Gastrocnemius medialis (tissue), 4 donors: Measurements from ENCODE around the gene IKZF2. TPM values are rescaled to one million over a fixed set of nuclear protein-coding genes. Genes with fewer than 3 reads are reported as not detected.

Experiments used
- ATAC-seq, 2 donors: fragments of 150-250 bp; one replicate each; pipeline ENCODE4 v1.9.1; 2016
- DNase-seq, 2 donors: peaks; one replicate each; pipeline ENCODE4 v3.0.0-alpha.2; 2019
- H3K27ac ChIP-seq, 4 donors: fragments of 200-600 bp; sonication (generic); 1 replicate in 1 of 4; 2 replicates in 3 of 4; pipeline ENCODE4 v1.5.1; 2016 to 2018; ENCODE audit warnings: mild to moderate bottlenecking in 2 of 4, moderate library complexity in 1 of 4
- H3K27me3 ChIP-seq, 3 donors: fragments of 200-600 bp; sonication (generic) in 2 of 3; 1 replicate in 1 of 3; 2 replicates in 2 of 3; pipeline versions ENCODE4 v1.5.1 to v1.6.0; 2016 to 2019; ENCODE audit warnings: mild to moderate bottlenecking in 1 of 3, moderate library complexity in 1 of 3
- H3K36me3 ChIP-seq, 2 donors: fragments of 200-600 bp; sonication (generic) in 1 of 2; one replicate each; pipeline ENCODE4 v1.5.1; 2017 to 2018
- H3K4me1 ChIP-seq, 2 donors: fragments of 200-600 bp; sonication (generic) in 1 of 2; one replicate each; pipeline ENCODE4 v1.5.1; 2016 to 2017; ENCODE audit warnings: mild to moderate bottlenecking in 2 of 2
- H3K4me3 ChIP-seq, 4 donors: fragments of 200-600 bp; sonication (generic) in 3 of 4; 1 replicate in 1 of 4; 2 replicates in 3 of 4; pipeline ENCODE4 v1.5.1; 2016 to 2019; ENCODE audit warnings: mild to moderate bottlenecking in 2 of 4
- H3K9me3 ChIP-seq, 3 donors: fragments of 200-600 bp; sonication (generic) in 2 of 3; 1 replicate in 1 of 3; 2 replicates in 2 of 3; pipeline ENCODE4 v1.5.1; 2016 to 2019
- CTCF ChIP-seq, 5 experiments: fragments of 450-650 bp in 3 of 5; fragments of 200-600 bp in 2 of 5; sonication (generic) in 2 of 5; IDR thresholded peaks in 4 of 5; conservative IDR thresholded peaks in 1 of 5; 1 replicate in 4 of 5; 2 replicates in 1 of 5; pipeline ENCODE4 v1.5.1; 2016 to 2019; ENCODE audit warnings: antibody characterized with exemption in 5 of 5, mild to moderate bottlenecking in 3 of 5, moderate library complexity in 3 of 5
- POLR2A ChIP-seq, 2 donors: fragments of 450-650 bp; IDR thresholded peaks; one replicate each; pipeline ENCODE4 v1.6.1; 2017; ENCODE audit warnings: antibody characterized with exemption in 2 of 2, mild to moderate bottlenecking in 2 of 2, moderate library complexity in 2 of 2
- in situ Hi-C, 4 donors: fragments of 200-750 bp; cut with MboI; loops; one replicate each; pipeline versions ENCODE4 v1.15.0 to v1.8.0; 2017; ENCODE audit warnings: low sequenced_read_pairs in 4 of 4
- intact Hi-C: fragments of 100-400 bp; cut with DNase I; formaldehyde crosslinking; loops from one replicate; pipeline ENCODE4 v1.15.1; 2023; ENCODE audit warnings: low total_unique reads
- total RNA-seq, 4 donors: library from RNA; depleted of rRNA; stranded (reverse); fragments of >200 nt; gene quantifications; one replicate each; pipeline versions ENCODE4 v1.1.0 to v1.2.3, GENCODE V29; 2016

Gene IKZF2
- total RNA-seq, 4 donors from 2014 or later: 4.9 to 15.5 (median 6.0) TPM

GRCh38 chr2:213105212-213105611 lies 46.2 kb downstream of the IKZF2 start:
- intact Hi-C loops: loop anchor here (2.0 kb wide), 1 partner anchor 46 kb away; the partner anchor contains the start of gene IKZF2
- no peaks in the 10 kb centered on the region for H3K27me3 ChIP-seq

DNA sequence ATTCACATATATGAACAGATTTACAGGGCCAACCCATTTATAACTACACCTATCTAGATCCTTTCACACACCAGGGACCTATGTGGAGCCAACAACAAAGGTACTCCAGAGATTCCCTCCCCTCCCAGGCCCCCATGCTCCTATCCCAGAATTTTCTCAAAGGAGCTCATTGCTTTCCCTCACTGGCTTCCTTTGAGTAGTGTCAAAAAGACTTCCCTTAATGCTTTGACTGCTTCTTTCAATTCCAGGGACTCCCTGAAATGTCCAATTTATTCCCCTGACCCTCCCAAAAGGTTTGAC lies 46.6 kb downstream of the IKZF2 start:
- H3K4me1 ChIP-seq: peaks cover 54 to 67% of the 10 kb centered on the region in 2 donors
- DNase-seq: no peak
- peak overlapping the region in 2 of 4 donors; percentile 44 to 47 for H3K4me3 ChIP-seq
- in situ Hi-C loops: no loop called here
- peak in 1 of 2 donors; percentile 4 for ATAC-seq
- H3K27me3 ChIP-seq: no peaks in the 10 kb centered on the region
- intact Hi-C loops: loop anchor here (2.0 kb wide), 1 partner anchor 46 kb away; the partner anchor contains the start of gene IKZF2
- no peaks in the 10 kb centered on the region for H3K36me3 ChIP-seq
- TF ChIP-seq CTCF (IDR thresholded peaks at IDR 0.05 in 4 of 5, conservative IDR thresholded peaks at IDR 0.05 in 1 of 5) (no peak), POLR2A (IDR thresholded peaks at IDR 0.05) (no peak)
- H3K9me3 ChIP-seq: no peaks in the 10 kb centered on the region
- peak overlapping the region; percentile 74 to 84 (median 77) for H3K27ac ChIP-seq

More at GRCh38 chr2:213105212-213105611, 46.2 kb downstream of the IKZF2 start:
- Histone ChIP-seq H3K27ac (peak overlapping the region; percentile 74 to 84 (median 77)), H3K4me1 (peaks cover 50 to 66% of the 10 kb centered on the region in 2 donors), H3K9me3 (no peaks in the 10 kb centered on the region), H3K36me3 (no peaks in the 10 kb centered on the region), H3K4me3 (no peak overlapping the region)
- ATAC-seq: no peak
- DNase-seq: no peak
- in situ Hi-C loops: no loop called here
- TF ChIP-seq POLR2A (IDR thresholded peaks at IDR 0.05) (no peak), CTCF (IDR thresholded peaks at IDR 0.05 in 4 of 5, conservative IDR thresholded peaks at IDR 0.05 in 1 of 5) (no peak)

DNA sequence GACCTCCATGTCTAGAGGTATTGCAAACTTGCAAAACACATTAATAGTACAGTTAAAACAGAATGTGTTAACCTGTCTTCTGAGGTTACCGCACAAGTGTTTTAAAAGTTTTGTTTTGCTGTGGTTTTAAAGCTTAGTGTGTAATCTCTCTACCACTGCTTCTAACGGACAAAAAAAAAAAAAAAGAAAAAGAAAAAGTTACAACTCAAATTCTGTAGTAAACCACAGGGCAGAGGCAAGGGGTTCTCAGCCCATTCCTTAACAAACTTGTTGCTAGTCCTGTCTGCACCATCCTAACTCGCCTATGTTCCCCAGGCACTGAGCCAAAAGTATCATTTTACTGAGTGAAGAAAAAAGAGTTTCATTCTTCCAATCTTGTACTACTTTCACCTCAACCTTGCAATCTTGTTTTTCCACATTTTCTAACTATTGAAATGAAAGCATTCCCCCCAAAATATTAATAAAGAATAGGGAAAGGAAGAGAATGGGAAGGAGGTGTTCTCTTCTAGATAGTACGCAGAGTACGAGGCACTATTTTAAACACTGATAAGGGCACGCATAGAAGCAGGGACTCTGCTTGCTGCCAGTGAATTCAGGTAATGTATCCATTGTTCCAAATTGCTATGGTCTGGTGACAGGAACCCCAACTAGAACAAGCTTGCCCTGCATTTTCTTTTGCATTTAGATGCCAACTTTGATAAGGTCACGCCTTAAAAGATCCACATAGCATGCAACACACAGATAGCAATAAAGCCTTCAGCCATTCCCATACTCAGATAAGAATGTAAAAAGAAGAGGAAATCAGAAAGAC lies 47.1 kb downstream of the IKZF2 start:
- Histone ChIP-seq H3K4me3 (peak overlapping the region; percentile 37 to 48 (median 46)), H3K9me3 (no peaks in the 10 kb centered on the region), H3K27me3 (no peaks in the 10 kb centered on the region), H3K4me1 (peaks cover 59 to 71% of the 10 kb centered on the region in 2 donors), H3K36me3 (no peaks in the 10 kb centered on the region), H3K27ac (peak overlapping the region; percentile 74 to 84 (median 77))
- DNase-seq (peak; percentile 29), ATAC-seq (peak; percentile 58 to 76)
- in situ Hi-C loops: no loop called here
- intact Hi-C loops: loop anchor here (2.0 kb wide), 1 partner anchor 47 kb away; the partner anchor contains the start of gene IKZF2
- no peak for TF ChIP-seq CTCF (IDR thresholded peaks at IDR 0.05 in 4 of 5, conservative IDR thresholded peaks at IDR 0.05 in 1 of 5)

- H3K27ac ChIP-seq: peak overlapping the region; percentile 74 to 84 (median 77)
- no peaks in the 10 kb centered on the region for H3K27me3 ChIP-seq
- H3K4me3 ChIP-seq: peak overlapping the region; percentile 15 to 35 (median 30)
- in situ Hi-C loops (no loop called here), intact Hi-C loops (no loop called here)
- H3K9me3 ChIP-seq: no peaks in the 10 kb centered on the region
- TF ChIP-seq CTCF (IDR thresholded peaks at IDR 0.05 in 4 of 5, conservative IDR thresholded peaks at IDR 0.05 in 1 of 5): no peak
- no peak for TF ChIP-seq POLR2A (IDR thresholded peaks at IDR 0.05)
- DNase-seq (peak in 1 of 2 donors; percentile 21), ATAC-seq (peak; percentile 81 to 90)
- H3K4me1 ChIP-seq: peaks cover 55 to 63% of the 10 kb centered on the region in 2 donors
- no peaks in the 10 kb centered on the region for H3K36me3 ChIP-seq
Observed at GRCh38 chr2:213101692-213102460, 49.5 kb downstream of the IKZF2 start.
